Measurements from ENCODE around the gene NFE2L2. TPM values are rescaled to one million over a fixed set of nuclear protein-coding genes. Genes with fewer than 3 reads are reported as not detected.
A peak's percentile ranks its signal among the peaks of the same experiment; 100 is the strongest.

The NFE2L2 gene
- total RNA-seq, result 10 to 100 TPM; 76.0 to 99.8 (median 84.6) TPM
- 56.7 TPM for total RNA-seq (2013)

DNA sequence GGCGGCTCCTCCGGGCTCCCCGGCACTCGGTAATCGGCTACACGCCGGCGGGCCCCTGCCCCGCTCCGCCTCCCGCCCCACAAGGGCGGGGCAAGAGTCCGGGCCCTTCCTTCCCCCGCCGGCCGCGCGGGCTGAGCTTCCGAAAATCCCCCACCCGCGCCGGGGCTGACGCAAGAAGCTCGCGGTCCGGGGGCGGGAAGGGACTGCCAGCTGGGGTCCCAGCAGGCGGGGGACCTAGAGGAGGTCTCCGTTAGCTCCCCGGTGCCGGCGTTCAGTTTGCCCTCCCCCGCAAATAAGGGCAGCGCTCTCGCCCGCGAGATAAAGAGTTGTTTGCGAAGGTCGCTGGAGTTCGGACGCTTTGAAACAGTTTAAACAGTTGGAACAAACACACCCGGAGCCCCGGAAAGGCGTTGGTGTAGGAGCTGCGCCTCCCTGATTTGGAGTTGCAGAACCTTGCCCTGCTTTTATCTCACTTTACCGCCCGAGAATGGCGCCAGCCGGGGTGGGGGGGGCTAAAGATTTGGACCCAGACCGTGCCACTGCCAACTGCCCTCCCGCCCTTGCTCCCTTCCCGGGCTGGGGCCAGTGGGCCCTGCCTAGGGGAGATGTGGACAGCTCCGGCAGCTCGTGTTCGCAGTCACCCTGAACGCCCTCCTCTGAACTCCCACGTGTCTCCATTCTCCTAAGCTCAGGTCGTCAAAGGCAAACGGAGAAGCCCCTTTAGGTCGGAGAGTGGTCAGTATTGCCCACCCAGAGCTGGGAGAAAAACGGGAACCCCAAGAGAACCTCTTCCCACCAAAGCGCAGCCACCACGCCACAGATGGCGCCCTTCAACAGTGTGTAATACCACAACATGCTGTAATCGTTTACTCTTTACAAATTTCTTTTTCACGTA is at the start of gene NFE2L2:
NFE2L2 (minus strand) TSS at position 35 of the 895 bp plus-strand sequence. CDS start 151 bp downstream, outside the sequence.
- peak; percentile 68 to 86 (median 76) for ATAC-seq
- WGBS (ENCODE audit: insufficient coverage), result under 1% methylated on average over 65 of the region's 66 CpGs
- Mint-ChIP-seq H3K4me3 (peak within 1 kb of the TSS; percentile 97), H3K9me3 (no peaks in the 10 kb centered on the region), H3K27ac (peak within 1 kb of the TSS; percentile 97 to 99), H3K36me3 (no peaks in the 10 kb centered on the region), H3K4me1 (peaks cover 43 to 49% of the 10 kb centered on the region in 2 donors), H3K27me3 (ENCODE audit: low read depth in 2 of 2) (no peaks in the 10 kb centered on the region)
- Histone ChIP-seq H3K4me3 (ENCODE audit: low read length) (peak within 1 kb of the TSS; percentile 97), H3K4me1 (ENCODE audit: control insufficient read depth, insufficient read depth, low read length) (peaks cover 14% of the 10 kb centered on the region), H3K36me3 (ENCODE audit: control insufficient read depth, insufficient read depth, low read length) (no peaks in the 10 kb centered on the region), H3K27ac (ENCODE audit: low read length) (peak within 1 kb of the TSS; percentile 100), H3K27me3 (ENCODE audit: control insufficient read depth, insufficient read depth, low read length) (no peaks in the 10 kb centered on the region), H3K9me3 (ENCODE audit: control insufficient read depth, insufficient read depth, low read length) (no peaks in the 10 kb centered on the region)
- TF ChIP-seq CTCF (IDR thresholded peaks at IDR 0.05), result peak; percentile 27
- DNase-seq, result peak; percentile 96
- intact Hi-C loops (cut with micrococcal nuclease), result loop anchor here (5.0 to 10.0 kb wide), 3 partner anchors 32 to 350 kb away; a partner anchor contains a TSS

DNA sequence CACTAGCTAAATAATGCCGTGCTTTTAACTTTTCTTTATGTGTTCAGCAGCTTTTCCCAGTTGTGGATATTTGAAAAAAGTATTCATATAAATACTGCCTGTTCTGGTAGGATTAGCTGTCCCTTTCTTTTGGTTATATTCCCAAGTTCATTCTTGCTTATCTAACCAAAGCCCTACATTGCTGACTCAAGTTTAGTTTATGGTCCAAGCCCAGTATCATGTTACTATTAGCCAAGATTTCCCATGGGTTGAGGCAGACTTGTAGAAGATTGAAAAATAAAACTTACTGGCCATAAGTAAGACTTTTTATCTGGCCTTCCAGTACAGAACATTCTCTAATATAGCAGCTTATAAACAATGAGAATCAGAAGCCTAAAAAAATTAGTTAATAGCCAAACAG is 49.7 kb upstream of the NFE2L2 start:
- Histone ChIP-seq H3K27me3 (ENCODE audit: control insufficient read depth, insufficient read depth, low read length) (no peaks in the 10 kb centered on the region), H3K27ac (ENCODE audit: low read length) (no peak overlapping the region), H3K9me3 (ENCODE audit: control insufficient read depth, insufficient read depth, low read length) (no peaks in the 10 kb centered on the region), H3K36me3 (ENCODE audit: control insufficient read depth, insufficient read depth, low read length) (no peaks in the 10 kb centered on the region), H3K4me3 (ENCODE audit: low read length) (no peak overlapping the region), H3K4me1 (ENCODE audit: control insufficient read depth, insufficient read depth, low read length) (peaks cover 4% of the 10 kb centered on the region)
- no peak for DNase-seq
- Mint-ChIP-seq H3K36me3 (no peaks in the 10 kb centered on the region), H3K4me3 (no peak overlapping the region), H3K4me1 (peaks cover 4 to 8% of the 10 kb centered on the region in 2 donors), H3K27ac (no peak overlapping the region), H3K9me3 (no peaks in the 10 kb centered on the region), H3K27me3 (ENCODE audit: low read depth in 2 of 2) (peaks cover 0 to 2% of the 10 kb centered on the region in 2 donors)
- WGBS (ENCODE audit: insufficient coverage), result no CpG with 5 or more reads among the region's 1 CpG
- TF ChIP-seq CTCF (IDR thresholded peaks at IDR 0.05), result no peak
- ATAC-seq, result no peak
- intact Hi-C loops (cut with micrococcal nuclease), result no loop called here

DNA sequence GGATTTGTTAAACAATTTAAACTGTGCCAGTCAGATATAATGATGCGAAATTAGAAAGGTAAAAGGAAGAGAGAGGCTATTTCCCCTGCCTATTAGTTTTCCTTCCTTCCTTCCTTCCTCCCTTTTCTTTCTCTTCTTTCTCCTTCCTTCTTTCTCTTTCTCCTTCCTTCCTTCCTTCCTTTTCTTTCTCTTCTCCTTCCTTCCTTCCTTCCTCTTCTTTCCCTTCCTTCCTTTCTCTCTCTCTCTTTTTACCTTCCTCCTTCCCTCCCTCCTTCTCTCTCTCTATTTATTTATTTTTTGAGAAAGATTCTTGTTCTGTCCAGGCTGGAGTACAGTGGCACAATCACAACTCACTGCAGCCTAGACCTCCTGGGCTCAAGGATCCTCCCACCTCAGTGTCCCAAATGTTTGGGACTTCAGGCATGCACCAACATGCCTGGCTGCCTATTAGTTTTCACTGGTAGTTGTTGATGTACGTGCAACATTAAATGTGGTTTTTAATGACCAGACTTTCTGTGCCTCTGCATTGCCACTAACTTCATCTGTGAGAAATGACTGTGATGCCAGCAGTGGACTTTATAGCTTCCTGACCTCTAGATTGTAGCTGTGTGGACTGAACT is 48.7 kb upstream of the NFE2L2 start:
- H3K27ac ChIP-seq (ENCODE audit: low read length), result no peak overlapping the region
- H3K36me3 ChIP-seq (ENCODE audit: control insufficient read depth, insufficient read depth, low read length), result no peaks in the 10 kb centered on the region
- H3K9me3 ChIP-seq (ENCODE audit: control insufficient read depth, insufficient read depth, low read length), result no peaks in the 10 kb centered on the region
- TF ChIP-seq CTCF (IDR thresholded peaks at IDR 0.05), result no peak
- Mint-ChIP-seq H3K4me3 (no peak overlapping the region), H3K27ac (no peak overlapping the region), H3K27me3 (ENCODE audit: low read depth in 2 of 2) (peaks cover 0 to 2% of the 10 kb centered on the region in 2 donors), H3K36me3 (no peaks in the 10 kb centered on the region), H3K4me1 (peaks cover 5 to 9% of the 10 kb centered on the region in 2 donors), H3K9me3 (no peaks in the 10 kb centered on the region)
- H3K27me3 ChIP-seq (ENCODE audit: control insufficient read depth, insufficient read depth, low read length), result no peaks in the 10 kb centered on the region
- no peak for DNase-seq
- no peak for ATAC-seq
- intact Hi-C loops (cut with micrococcal nuclease), result no loop called here
- peaks cover 4% of the 10 kb centered on the region for H3K4me1 ChIP-seq (ENCODE audit: control insufficient read depth, insufficient read depth, low read length)
- 76% methylated on average over 1 of the region's 2 CpGs for WGBS (ENCODE audit: insufficient coverage)
- no peak overlapping the region for H3K4me3 ChIP-seq (ENCODE audit: low read length)
